ENCODE measurements around the gene CCDC178. TPM values are rescaled to one million over a fixed set of nuclear protein-coding genes. Genes with fewer than 3 reads are reported as not detected.

CCDC178 gene
- total and polyA plus RNA-seq, 2 donors (not counting 3 experiments of a cell fraction or from before 2014, with no cell fraction given), result 0.80 to 1.6 TPM

DNA sequence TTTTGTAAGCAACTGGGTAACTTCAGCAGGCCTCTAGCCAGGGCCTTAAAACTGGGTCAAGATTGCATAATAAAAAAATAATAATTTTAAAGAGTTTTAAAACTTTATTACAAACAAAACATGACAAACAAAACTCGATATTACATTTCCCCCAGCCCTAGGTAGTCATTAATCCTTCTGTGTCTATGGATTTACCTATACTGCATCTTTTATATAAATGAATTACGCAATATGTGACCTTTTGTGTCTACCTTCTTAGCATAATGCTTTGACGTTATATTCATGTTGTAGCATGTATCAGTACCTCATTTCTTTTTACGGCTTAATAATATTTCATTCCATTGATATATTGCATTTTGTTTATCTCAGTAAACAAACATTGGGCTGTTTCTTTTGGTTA is 113.5 kb downstream of the CCDC178 start:
- ChIA-PET CTCF (no interaction called here), POLR2A (no interaction called here)
- DNase-seq (ENCODE audit: low read depth, low spot score) (no peak), FAIRE-seq (no peak)
- Histone ChIP-seq H3K4me1 (ENCODE audit: control insufficient read depth, extremely low read depth, insufficient read depth, low read length) (no peaks in the 10 kb centered on the region), H3K9me1 (replicated peaks; ENCODE audit: control insufficient read depth, extremely low read depth, insufficient read depth, low read length) (no peaks in the 10 kb centered on the region), H3K4me3 (replicated peaks in 1 of 3; ENCODE audit: insufficient read depth in 1 of 3, low read depth in 1 of 3, low read length in 3 of 3) (no peak overlapping the region), H3K9ac (replicated peaks; ENCODE audit: extremely low read depth, insufficient read depth, low read length) (no peak overlapping the region), H2AFZ (ENCODE audit: low read depth, low read length) (no peak overlapping the region), H4K20me1 (replicated peaks; ENCODE audit: control insufficient read depth, extremely low read depth, insufficient read depth, low read length) (no peaks in the 10 kb centered on the region), H3K79me2 (ENCODE audit: control insufficient read depth, insufficient read depth, low read length) (no peaks in the 10 kb centered on the region), H3K4me2 (ENCODE audit: insufficient read depth, low read length) (no peak overlapping the region), H3K27me3 (ENCODE audit: control insufficient read depth in 2 of 2, insufficient read depth in 2 of 2, low read length in 2 of 2) (no peaks in the 10 kb centered on the region), H3K9me3 (replicated peaks; ENCODE audit: control insufficient read depth, insufficient read depth, low read length) (no peaks in the 10 kb centered on the region), H3K27ac (ENCODE audit: insufficient read depth, low read depth, low read length) (no peak overlapping the region), H3K36me3 (ENCODE audit: control insufficient read depth in 2 of 2, extremely low read depth in 1 of 2, insufficient read depth in 2 of 2, low read length in 2 of 2) (no peaks in the 10 kb centered on the region)
- dilution Hi-C loops (cut with MboI; ENCODE audit: extremely low pct_ligation_motif_present, low sequenced_read_pairs), result no loop called here
- TF ChIP-seq MYC (IDR thresholded peaks at IDR 0.05; ENCODE audit: low read depth, low read length) (no peak), MAX (IDR thresholded peaks at IDR 0.05; ENCODE audit: insufficient read depth, insufficient read length) (no peak), FOS (IDR thresholded peaks at IDR 0.05; ENCODE audit: borderline replicate concordance, insufficient read depth, low read length) (no peak), JUN (IDR thresholded peaks at IDR 0.05; ENCODE audit: borderline replicate concordance, insufficient read depth, insufficient read length, low read depth) (no peak), GATA2 (IDR thresholded peaks at IDR 0.05; ENCODE audit: insufficient read depth, insufficient read length, low read depth, low read length) (no peak), POLR2A (IDR thresholded peaks at IDR 0.05; ENCODE audit: low read depth, low read length) (no peak), EZH2 (IDR thresholded peaks at IDR 0.05; ENCODE audit: borderline replicate concordance, low read depth, low read length, severe bottlenecking) (no peak), POLR2AphosphoS5 (IDR thresholded peaks at IDR 0.05; ENCODE audit: insufficient read depth, low read depth, low read length) (no peak)
- TF ChIP-seq, protein P1, sequence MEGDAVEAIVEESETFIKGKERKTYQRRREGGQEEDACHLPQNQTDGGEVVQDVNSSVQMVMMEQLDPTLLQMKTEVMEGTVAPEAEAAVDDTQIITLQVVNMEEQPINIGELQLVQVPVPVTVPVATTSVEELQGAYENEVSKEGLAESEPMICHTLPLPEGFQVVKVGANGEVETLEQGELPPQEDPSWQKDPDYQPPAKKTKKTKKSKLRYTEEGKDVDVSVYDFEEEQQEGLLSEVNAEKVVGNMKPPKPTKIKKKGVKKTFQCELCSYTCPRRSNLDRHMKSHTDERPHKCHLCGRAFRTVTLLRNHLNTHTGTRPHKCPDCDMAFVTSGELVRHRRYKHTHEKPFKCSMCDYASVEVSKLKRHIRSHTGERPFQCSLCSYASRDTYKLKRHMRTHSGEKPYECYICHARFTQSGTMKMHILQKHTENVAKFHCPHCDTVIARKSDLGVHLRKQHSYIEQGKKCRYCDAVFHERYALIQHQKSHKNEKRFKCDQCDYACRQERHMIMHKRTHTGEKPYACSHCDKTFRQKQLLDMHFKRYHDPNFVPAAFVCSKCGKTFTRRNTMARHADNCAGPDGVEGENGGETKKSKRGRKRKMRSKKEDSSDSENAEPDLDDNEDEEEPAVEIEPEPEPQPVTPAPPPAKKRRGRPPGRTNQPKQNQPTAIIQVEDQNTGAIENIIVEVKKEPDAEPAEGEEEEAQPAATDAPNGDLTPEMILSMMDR (IDR thresholded peaks at IDR 0.05; ENCODE audit: extremely low read depth in 1 of 2, insufficient read depth in 1 of 2, low read depth in 1 of 2, low read length in 2 of 2), result no peak
- intact Hi-C loops (cut with micrococcal nuclease), result no loop called here
- no TSS peak for BruUV-seq (replicated peaks)
